Measurements from ENCODE around the gene GPC1. TPM values are rescaled to one million over a fixed set of nuclear protein-coding genes. Genes with fewer than 3 reads are reported as not detected.

GPC1 gene
- total RNA-seq, 1 donor from 2014 or later, result 14.2 TPM

DNA sequence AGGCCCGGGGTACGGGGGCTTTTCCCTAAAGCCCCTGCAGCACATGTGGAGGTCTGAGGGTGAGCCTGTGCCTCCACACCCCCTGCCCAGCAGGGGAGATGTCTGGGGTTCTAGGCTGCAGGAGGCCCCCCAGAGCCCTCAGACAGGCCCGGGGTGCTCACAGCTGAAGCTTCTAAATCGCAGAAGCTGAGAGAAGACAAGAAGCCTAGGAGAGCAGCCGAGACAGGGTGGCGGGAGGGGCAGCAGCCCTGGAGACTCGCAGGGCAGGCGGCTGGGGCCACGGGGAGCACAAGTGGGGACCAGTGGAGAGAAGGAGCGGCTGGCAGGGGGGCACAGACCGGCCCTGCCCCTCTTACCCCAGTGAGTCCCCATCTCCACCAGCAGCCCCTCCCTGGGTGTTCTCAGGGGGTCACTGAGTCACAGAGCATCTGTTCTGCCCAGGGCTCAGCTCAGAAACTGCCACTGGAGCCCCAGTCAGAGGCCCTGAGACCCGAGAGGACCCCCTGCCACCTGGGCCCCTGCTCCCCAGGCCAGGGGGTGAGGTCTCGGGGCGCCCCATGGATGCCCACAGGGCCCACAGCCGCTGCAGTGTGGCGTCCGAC lies 26.1 kb downstream of the GPC1 start:
- H3K4me1 ChIP-seq, result peaks cover 22% of the 10 kb centered on the region
- Mint-ChIP-seq H3K27me3 (ENCODE audit: insufficient read depth, low read depth) (peaks cover 6% of the 10 kb centered on the region), H3K9me3 (no peaks in the 10 kb centered on the region), H3K4me3 (no peak overlapping the region), H3K36me3 (peaks cover 2% of the 10 kb centered on the region), H3K4me1 (peaks cover 11% of the 10 kb centered on the region), H3K27ac (no peak overlapping the region)
- no peak overlapping the region for H3K9ac ChIP-seq
- TF ChIP-seq EZH2phosphoT487 (IDR thresholded peaks at IDR 0.05), result no peak
- TF ChIP-seq, protein P1, sequence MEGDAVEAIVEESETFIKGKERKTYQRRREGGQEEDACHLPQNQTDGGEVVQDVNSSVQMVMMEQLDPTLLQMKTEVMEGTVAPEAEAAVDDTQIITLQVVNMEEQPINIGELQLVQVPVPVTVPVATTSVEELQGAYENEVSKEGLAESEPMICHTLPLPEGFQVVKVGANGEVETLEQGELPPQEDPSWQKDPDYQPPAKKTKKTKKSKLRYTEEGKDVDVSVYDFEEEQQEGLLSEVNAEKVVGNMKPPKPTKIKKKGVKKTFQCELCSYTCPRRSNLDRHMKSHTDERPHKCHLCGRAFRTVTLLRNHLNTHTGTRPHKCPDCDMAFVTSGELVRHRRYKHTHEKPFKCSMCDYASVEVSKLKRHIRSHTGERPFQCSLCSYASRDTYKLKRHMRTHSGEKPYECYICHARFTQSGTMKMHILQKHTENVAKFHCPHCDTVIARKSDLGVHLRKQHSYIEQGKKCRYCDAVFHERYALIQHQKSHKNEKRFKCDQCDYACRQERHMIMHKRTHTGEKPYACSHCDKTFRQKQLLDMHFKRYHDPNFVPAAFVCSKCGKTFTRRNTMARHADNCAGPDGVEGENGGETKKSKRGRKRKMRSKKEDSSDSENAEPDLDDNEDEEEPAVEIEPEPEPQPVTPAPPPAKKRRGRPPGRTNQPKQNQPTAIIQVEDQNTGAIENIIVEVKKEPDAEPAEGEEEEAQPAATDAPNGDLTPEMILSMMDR (IDR thresholded peaks at IDR 0.05), result no peak
- no peak for TF ChIP-seq EZH2 (IDR thresholded peaks at IDR 0.05)
- no peaks in the 10 kb centered on the region for H3K36me3 ChIP-seq
- H3K9me3 ChIP-seq (ENCODE audit: low read depth), result no peaks in the 10 kb centered on the region
- no peak for DNase-seq (ENCODE audit: low spot score)
- H3K4me3 ChIP-seq, result no peak overlapping the region
- no peak overlapping the region for H3K27ac ChIP-seq
- peaks cover 47% of the 10 kb centered on the region for H4K20me1 ChIP-seq (ENCODE audit: low read depth)
- no peak overlapping the region for H2AFZ ChIP-seq (replicated peaks)
- peaks cover 5% of the 10 kb centered on the region for H3F3A ChIP-seq (ENCODE audit: low read depth)
- H3K79me2 ChIP-seq (ENCODE audit: low read depth), result no peaks in the 10 kb centered on the region
- no peak overlapping the region for H3K4me2 ChIP-seq
- no peaks in the 10 kb centered on the region for H3K27me3 ChIP-seq

DNA sequence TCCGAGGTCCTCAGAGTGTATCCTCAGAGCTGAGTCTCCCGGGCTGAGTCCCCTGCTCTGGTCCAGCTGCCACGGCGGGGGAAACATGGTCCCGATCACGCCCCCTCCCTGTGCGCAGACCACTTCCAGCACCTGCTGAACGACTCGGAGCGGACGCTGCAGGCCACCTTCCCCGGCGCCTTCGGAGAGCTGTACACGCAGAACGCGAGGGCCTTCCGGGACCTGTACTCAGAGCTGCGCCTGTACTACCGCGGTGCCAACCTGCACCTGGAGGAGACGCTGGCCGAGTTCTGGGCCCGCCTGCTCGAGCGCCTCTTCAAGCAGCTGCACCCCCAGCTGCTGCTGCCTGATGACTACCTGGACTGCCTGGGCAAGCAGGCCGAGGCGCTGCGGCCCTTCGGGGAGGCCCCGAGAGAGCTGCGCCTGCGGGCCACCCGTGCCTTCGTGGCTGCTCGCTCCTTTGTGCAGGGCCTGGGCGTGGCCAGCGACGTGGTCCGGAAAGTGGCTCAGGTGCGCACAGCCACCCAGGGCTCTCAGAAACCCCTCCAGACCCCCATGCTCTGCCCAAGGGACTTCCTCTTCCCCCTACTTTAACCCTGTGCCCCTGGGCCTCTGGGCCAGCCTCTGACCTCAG lies 26.7 kb downstream of the GPC1 start:
- Histone ChIP-seq H3K9me3 (ENCODE audit: low read depth) (no peaks in the 10 kb centered on the region), H3K36me3 (no peaks in the 10 kb centered on the region), H3K4me2 (no peak overlapping the region), H3K27me3 (no peaks in the 10 kb centered on the region), H3F3A (ENCODE audit: low read depth) (peaks cover 5% of the 10 kb centered on the region), H3K4me1 (peaks cover 16% of the 10 kb centered on the region), H3K27ac (no peak overlapping the region), H3K4me3 (no peak overlapping the region), H2AFZ (replicated peaks) (no peak overlapping the region), H4K20me1 (ENCODE audit: low read depth) (peaks cover 41% of the 10 kb centered on the region), H3K79me2 (ENCODE audit: low read depth) (no peaks in the 10 kb centered on the region), H3K9ac (no peak overlapping the region)
- peaks cover 7% of the 10 kb centered on the region for H3K4me1 Mint-ChIP-seq
- no peaks in the 10 kb centered on the region for H3K9me3 Mint-ChIP-seq
- H3K4me3 Mint-ChIP-seq, result no peak overlapping the region
- no peak for TF ChIP-seq EZH2phosphoT487 (IDR thresholded peaks at IDR 0.05)
- TF ChIP-seq, protein P1 (IDR thresholded peaks at IDR 0.05), result no peak
- TF ChIP-seq EZH2 (IDR thresholded peaks at IDR 0.05), result no peak
- no peak for DNase-seq (ENCODE audit: low spot score)
- H3K27me3 Mint-ChIP-seq (ENCODE audit: insufficient read depth, low read depth), result peaks cover 6% of the 10 kb centered on the region
- peaks cover 2% of the 10 kb centered on the region for H3K36me3 Mint-ChIP-seq
- no peak overlapping the region for H3K27ac Mint-ChIP-seq

DNA sequence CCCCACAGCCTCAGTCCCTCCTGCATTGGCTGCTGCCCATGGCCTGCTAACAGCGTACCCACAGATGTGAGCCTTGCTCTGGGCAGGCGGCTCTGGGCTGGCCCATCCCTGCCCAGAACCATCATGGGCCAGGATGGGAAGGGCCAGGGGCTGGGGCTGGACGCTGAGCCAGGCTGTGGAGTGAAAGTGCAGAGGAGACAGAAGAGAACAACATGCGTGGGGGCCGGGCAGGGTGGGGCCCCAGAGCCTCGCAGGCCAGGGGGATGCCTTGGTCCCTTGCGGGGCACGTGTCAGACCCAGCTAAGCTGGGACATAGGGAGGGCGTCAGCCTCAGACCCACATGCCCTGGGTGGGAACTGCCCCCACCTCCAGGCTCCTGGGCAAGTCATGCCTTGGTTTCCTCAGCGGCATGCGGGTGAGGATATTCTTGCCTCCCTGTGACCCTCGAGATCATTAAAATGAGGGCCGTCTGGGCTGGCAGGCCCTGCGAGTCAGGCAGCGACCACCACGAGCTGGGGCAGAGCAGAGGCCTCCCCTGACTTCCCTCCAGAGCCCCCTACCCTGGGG lies 27.3 kb downstream of the GPC1 start:
- no peaks in the 10 kb centered on the region for H3K27me3 ChIP-seq
- no peak overlapping the region for H3K4me3 ChIP-seq
- H3K27me3 Mint-ChIP-seq (ENCODE audit: insufficient read depth, low read depth), result peaks cover 4% of the 10 kb centered on the region
- H3K4me2 ChIP-seq, result no peak overlapping the region
- no peak overlapping the region for H2AFZ ChIP-seq (replicated peaks)
- H3K27ac ChIP-seq, result no peak overlapping the region
- peaks cover 2% of the 10 kb centered on the region for H3K36me3 Mint-ChIP-seq
- no peak for DNase-seq (ENCODE audit: low spot score)
- no peaks in the 10 kb centered on the region for H3K9me3 Mint-ChIP-seq
- no peaks in the 10 kb centered on the region for H3K36me3 ChIP-seq
- no peak overlapping the region for H3K9ac ChIP-seq
- H3K4me3 Mint-ChIP-seq, result no peak overlapping the region
- no peak overlapping the region for H3K27ac Mint-ChIP-seq
- H4K20me1 ChIP-seq (ENCODE audit: low read depth), result peaks cover 35% of the 10 kb centered on the region
- H3K9me3 ChIP-seq (ENCODE audit: low read depth), result no peaks in the 10 kb centered on the region
- no peaks in the 10 kb centered on the region for H3K79me2 ChIP-seq (ENCODE audit: low read depth)
- peaks cover 4% of the 10 kb centered on the region for H3K4me1 Mint-ChIP-seq
- H3F3A ChIP-seq (ENCODE audit: low read depth), result peaks cover 5% of the 10 kb centered on the region
- peaks cover 10% of the 10 kb centered on the region for H3K4me1 ChIP-seq
- TF ChIP-seq EZH2phosphoT487 (IDR thresholded peaks at IDR 0.05) (no peak), EZH2 (IDR thresholded peaks at IDR 0.05) (no peak)
- TF ChIP-seq, protein P1 (IDR thresholded peaks at IDR 0.05), result no peak

Data from neural progenitor cell (in vitro differentiated cells).